GM12873 (cell line): ENCODE data around the gene CENPW.

Source experiments
- CTCF ChIP-seq: IDR thresholded peaks from 2 replicates; pipeline ENCODE4 v1.5.1; 2012; ENCODE audit warnings: low read depth, mild to moderate bottlenecking, moderate library complexity, low read length, control low read depth; ENCODE audit not compliant: insufficient read depth; ENCODE audit errors: missing control alignments

The CENPW gene

GRCh38 chr6:126344181-126344580 lies 4.3 kb downstream of the CENPW start:
- TF ChIP-seq CTCF = no peak

DNA sequence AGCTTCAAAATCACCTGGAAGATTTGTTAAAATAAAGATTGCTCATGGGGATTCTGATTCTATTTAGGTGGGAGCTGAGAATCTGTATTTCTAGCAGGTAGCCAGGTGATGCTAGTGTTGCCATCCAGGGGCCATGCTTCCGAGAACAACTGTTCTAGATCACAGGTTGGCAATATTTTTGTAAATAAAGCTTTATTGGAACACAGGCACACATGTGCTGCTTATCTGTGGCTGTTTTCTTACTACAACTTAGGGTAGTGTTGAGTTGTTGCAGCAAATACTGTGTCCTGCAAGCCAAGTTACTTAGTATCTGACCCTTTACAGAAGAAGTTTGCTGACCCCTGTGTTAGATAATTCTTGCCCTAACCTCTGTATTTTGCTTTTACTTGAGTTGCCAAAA lies 12.0 kb downstream of the CENPW start:
- no peak for TF ChIP-seq CTCF

DNA sequence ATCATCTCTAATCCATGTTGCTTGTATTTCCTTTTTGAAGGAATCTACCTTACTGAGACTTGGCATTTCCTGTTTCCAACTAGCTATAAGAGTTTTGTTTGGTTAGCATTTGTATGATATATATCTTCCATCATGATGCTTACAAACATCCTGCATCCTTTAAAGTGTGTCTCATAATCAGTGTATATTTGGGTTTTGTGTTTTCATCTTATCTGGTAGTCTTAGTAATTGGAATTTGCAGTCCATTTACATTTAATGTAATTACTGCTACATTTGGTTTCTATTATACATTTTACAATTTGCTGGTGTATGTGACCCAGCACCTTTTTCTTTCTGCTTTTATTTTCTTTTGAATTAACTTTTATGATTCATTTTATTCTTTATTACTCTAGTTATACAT lies 12.6 kb downstream of the CENPW start:
- TF ChIP-seq CTCF = no peak

- TF ChIP-seq CTCF = no peak
Measured at GRCh38 chr6:126356526-126356925, 16.6 kb downstream of the CENPW start.

DNA sequence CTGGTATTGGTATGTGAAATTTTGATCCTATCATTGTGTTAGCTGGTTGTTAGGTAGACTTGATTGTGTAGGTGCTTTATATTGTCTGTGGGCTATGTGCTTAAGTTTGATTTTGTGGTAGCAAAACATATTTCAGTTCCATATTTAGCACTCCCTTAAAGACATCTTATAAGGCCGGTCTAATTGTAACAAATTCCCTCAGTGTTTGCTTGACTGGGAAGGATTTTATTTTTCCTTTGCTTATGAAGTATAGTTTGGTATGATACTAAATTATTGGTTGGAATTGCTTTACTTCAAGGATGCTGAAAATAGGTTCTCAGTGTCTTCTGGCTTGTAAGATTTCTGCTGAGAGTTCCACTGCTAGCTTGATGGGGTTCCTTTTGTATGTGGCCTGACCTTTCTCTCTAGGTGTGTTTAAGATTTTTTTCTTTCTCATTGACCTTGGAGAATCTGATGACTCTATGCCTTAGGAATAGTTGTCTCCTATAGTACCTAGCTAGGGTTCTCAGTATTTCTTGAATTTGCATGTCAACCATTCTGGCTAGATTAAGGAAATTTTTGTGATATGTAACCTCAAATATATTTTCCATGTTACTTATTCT lies 20.1 kb downstream of the CENPW start:
- no peak for TF ChIP-seq CTCF

GRCh38 chr6:126361832-126362440 lies 22.0 kb downstream of the CENPW start:
- TF ChIP-seq CTCF = no peak

DNA sequence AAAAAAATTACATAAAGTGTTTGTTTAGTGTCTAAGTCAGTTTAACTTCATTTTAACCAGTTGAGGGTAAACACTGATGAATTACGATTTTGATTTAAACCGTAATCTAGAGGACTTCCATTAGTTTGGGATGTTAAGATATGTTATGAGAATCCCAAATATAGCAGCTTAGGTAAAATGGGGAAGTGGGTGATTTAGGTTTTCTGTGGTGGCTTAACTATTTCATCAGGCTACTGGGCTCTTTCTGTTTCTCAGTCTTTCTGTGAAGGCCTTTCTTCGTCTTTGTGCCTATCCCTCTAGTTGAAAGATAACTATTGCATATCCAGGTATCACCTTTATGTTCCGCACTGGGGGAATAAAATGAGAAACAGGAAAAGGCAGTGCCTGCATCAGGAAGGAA lies 27.9 kb downstream of the CENPW start:
- no peak for TF ChIP-seq CTCF
